ENCODE data around the gene NCOA3. TPM values are rescaled to one million over a fixed set of nuclear protein-coding genes. Genes with fewer than 3 reads are reported as not detected.

NCOA3 gene
- total and polyA plus RNA-seq, 10 of the 15 experiments (the other 5 are each of a cell fraction or from before 2014, with no cell fraction given): 16.9 to 96.2 (median 73.6) TPM

DNA sequence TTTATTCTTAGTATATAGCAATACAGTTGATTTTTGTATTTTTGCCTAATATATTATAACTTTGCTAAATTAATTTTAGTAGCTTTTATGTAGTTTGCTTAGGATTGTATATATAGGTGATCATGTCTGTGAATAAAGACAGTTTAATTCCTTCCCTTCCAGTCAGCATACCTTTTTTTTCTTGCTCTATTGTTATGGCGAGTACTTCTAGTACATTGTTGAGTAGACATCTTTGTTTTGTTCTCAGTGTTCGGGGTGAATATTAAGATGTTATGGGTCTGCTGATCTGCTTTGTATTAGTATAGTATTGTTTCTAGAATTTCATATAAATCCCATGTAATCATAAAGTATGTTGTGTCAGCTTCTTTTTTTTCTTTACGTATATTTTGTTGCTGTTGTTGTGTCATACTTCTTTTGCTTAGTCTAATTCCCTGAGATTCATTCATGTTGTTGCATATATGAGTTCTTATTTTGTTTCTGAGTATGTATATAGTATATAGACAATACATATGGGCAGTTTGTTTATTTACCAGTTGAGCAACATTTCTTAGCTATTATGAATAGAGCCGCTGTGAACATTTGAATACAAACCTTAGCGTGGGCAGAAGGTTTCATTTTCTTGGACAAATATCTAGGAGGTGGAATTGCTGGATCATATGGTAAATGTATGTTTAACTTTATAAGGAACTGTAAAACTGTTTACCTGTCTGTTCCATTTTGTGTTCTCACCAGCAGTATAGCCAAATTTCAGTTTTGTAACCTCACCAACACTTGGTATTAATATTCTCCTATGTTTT is 25.5 kb downstream of the NCOA3 start:
- FAIRE-seq: no peak

DNA sequence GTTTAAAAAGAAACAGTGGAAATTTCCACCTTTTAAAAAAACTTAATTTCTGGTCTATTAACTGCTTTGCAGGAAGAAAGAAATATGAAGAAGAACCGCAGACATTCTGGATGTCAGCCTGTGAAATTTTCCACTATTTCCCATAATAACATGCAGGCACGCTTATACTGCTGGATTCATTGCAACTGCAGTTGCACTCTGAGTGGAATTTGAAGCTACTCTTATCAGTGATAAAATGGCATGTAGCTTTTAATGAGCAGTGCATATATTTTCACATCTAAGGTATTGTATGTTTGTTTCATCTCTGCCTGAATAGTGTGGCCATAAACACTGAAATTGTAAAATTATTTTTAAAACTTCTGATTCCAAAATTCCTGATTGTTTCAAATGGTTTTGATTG is 28.2 kb downstream of the NCOA3 start:
- no TSS peak for BruUV-seq (replicated peaks)

More for the DNA sequence above, 25.5 kb downstream of the NCOA3 start:
- H3K9ac ChIP-seq (ENCODE audit: control insufficient read depth, insufficient read depth, low read length): no peak overlapping the region
- intact Hi-C loops (cut with micrococcal nuclease; ENCODE audit: unreplicated experiment) (no loop called here), in situ Hi-C loops (cut with MboI) (no loop called here)
- H2AFZ ChIP-seq (ENCODE audit: control insufficient read depth, low read depth, low read length): no peak overlapping the region
- 95% methylated on average over 5 of the region's 5 CpGs for whole genome bisulfite sequencing (ENCODE audit: insufficient coverage, insufficient replicate concordance, low lambda C conversion rate, missing lambda C conversion rate)
- H3K79me2 ChIP-seq (ENCODE audit: control insufficient read depth, insufficient read depth, low read length): peaks cover 78% of the 10 kb centered on the region
- H3K27ac ChIP-seq (ENCODE audit: control insufficient read depth, insufficient read depth): no peak overlapping the region
- peak in 1 of 2 experiments; percentile 76; a peak in 1 of 4 replicates for TF ChIP-seq ETV6 (conservative IDR thresholded peaks at IDR 0.05 in 1 of 2, IDR thresholded peaks at IDR 0.05 in 1 of 2; ENCODE audit: borderline replicate concordance in 1 of 2, low read depth in 1 of 2)
- no peak for TF ChIP-seq BACH1 (IDR thresholded peaks at IDR 0.05; ENCODE audit: borderline replicate concordance)
- peak; percentile 88 for TF ChIP-seq NFXL1 (IDR thresholded peaks at IDR 0.05; ENCODE audit: borderline replicate concordance)
- RAD21 ChIA-PET (ENCODE audit: unreplicated experiment): interaction anchor here (1.7 to 2.2 kb wide), 2 partner anchors 12 to 115 kb away, joined by 4 to 8 read pairs; no protein-coding TSS in a partner anchor
- ATAC-seq (no peak), DNase-seq (ENCODE audit: low read depth, low spot score) (no peak)
- POLR2A ChIA-PET: interaction anchor here (0.6 to 2.4 kb wide), 3 partner anchors 12 to 102 kb away, joined by 3 to 7 read pairs (median 6); no protein-coding TSS in a partner anchor
- peaks cover 9% of the 10 kb centered on the region for H3K4me1 ChIP-seq (ENCODE audit: control insufficient read depth, insufficient read depth, low read length)
- H4K20me1 ChIP-seq (ENCODE audit: control insufficient read depth, insufficient read depth): no peaks in the 10 kb centered on the region
- CTCF ChIA-PET: interaction anchor here (0.6 to 1.7 kb wide), 3 partner anchors 8 to 30 kb away, joined by 3 read pairs; no protein-coding TSS in a partner anchor
- SMC1A ChIA-PET (ENCODE audit: uncharacterized antibody, unreplicated experiment): interaction anchor here (0.8 to 3.4 kb wide), 6 partner anchors 12 to 94 kb away, joined by 3 to 18 read pairs (median 4); no protein-coding TSS in a partner anchor
- BruUV-seq (replicated peaks): TSS peak; percentile 7
- H3K27me3 ChIP-seq (replicated peaks in 1 of 2; ENCODE audit: control insufficient read depth in 2 of 2, insufficient read depth in 2 of 2, low read length in 1 of 2): no peaks in the 10 kb centered on the region
- no peak overlapping the region for H3K4me2 ChIP-seq (ENCODE audit: control insufficient read depth, insufficient read depth)
- H3K36me3 ChIP-seq (ENCODE audit: control insufficient read depth in 2 of 2, insufficient read depth in 2 of 2, low read length in 1 of 2): peaks cover 3 to 11% of the 10 kb centered on the region in 2 experiments; a peak in 3 of 4 replicates
- H3K4me3 ChIP-seq: no peak overlapping the region
- H3K9me3 ChIP-seq (replicated peaks; ENCODE audit: control insufficient read depth, insufficient read depth, low read length): peaks cover 12% of the 10 kb centered on the region

More for the DNA sequence above, 28.2 kb downstream of the NCOA3 start:
- Histone ChIP-seq H3K9ac (ENCODE audit: control insufficient read depth, insufficient read depth, low read length) (no peak overlapping the region), H4K20me1 (ENCODE audit: control insufficient read depth, insufficient read depth) (no peaks in the 10 kb centered on the region), H3K4me2 (ENCODE audit: control insufficient read depth, insufficient read depth) (no peak overlapping the region), H3K27me3 (replicated peaks in 1 of 2; ENCODE audit: control insufficient read depth in 2 of 2, insufficient read depth in 2 of 2, low read length in 1 of 2) (no peaks in the 10 kb centered on the region), H3K4me1 (ENCODE audit: control insufficient read depth, insufficient read depth, low read length) (peaks cover 17% of the 10 kb centered on the region), H3K4me3 (no peak overlapping the region), H2AFZ (ENCODE audit: control insufficient read depth, low read depth, low read length) (no peak overlapping the region), H3K79me2 (ENCODE audit: control insufficient read depth, insufficient read depth, low read length) (peaks cover 77% of the 10 kb centered on the region), H3K27ac (ENCODE audit: control insufficient read depth, insufficient read depth) (no peak overlapping the region), H3K36me3 (ENCODE audit: control insufficient read depth in 2 of 2, insufficient read depth in 2 of 2, low read length in 1 of 2) (peaks cover 0 to 14% of the 10 kb centered on the region in 2 experiments; a peak in 3 of 4 replicates), H3K9me3 (replicated peaks; ENCODE audit: control insufficient read depth, insufficient read depth, low read length) (no peaks in the 10 kb centered on the region; the same call in 1 of the 3 replicates)
- in situ Hi-C loops (cut with MboI) (no loop called here), intact Hi-C loops (cut with micrococcal nuclease; ENCODE audit: unreplicated experiment) (no loop called here)
- FAIRE-seq (no peak), DNase-seq (ENCODE audit: low read depth, low spot score) (no peak), ATAC-seq (no peak)
- ChIA-PET RAD21 (ENCODE audit: unreplicated experiment) (interaction anchor here (0.9 kb wide), 1 partner anchor 13 kb away, joined by 3 read pairs; no protein-coding TSS in a partner anchor), POLR2A (interaction anchor here (0.8 kb wide), 1 partner anchor 22 kb away, joined by 3 read pairs; no protein-coding TSS in a partner anchor), CTCF (interaction anchor here (0.6 to 1.1 kb wide), 4 partner anchors 66 to 258 kb away, joined by 3 read pairs; no protein-coding TSS in a partner anchor), SMC1A (ENCODE audit: uncharacterized antibody, unreplicated experiment) (interaction anchor here (0.6 to 3.4 kb wide), 4 partner anchors 9 to 57 kb away, joined by 3 to 18 read pairs (median 6); partner anchors contain the start of gene NCOA3)
- WGBS (ENCODE audit: insufficient coverage, insufficient replicate concordance, low lambda C conversion rate, missing lambda C conversion rate): 100% methylated on average over 2 of the region's 2 CpGs
- TF ChIP-seq TBL1XR1 (IDR thresholded peaks at IDR 0.05; ENCODE audit: low read depth, low read length) (no peak), ETV6 (conservative IDR thresholded peaks at IDR 0.05 in 1 of 2, IDR thresholded peaks at IDR 0.05 in 1 of 2; ENCODE audit: borderline replicate concordance in 1 of 2, low read depth in 1 of 2) (peak in 1 of 2 experiments; percentile 40; a peak in 2 of 4 replicates), SIN3A (IDR thresholded peaks at IDR 0.05; ENCODE audit: low read depth, low read length) (no peak), CEBPB (IDR thresholded peaks at IDR 0.05; ENCODE audit: borderline replicate concordance in 1 of 2, low read depth in 2 of 2, low read length in 2 of 2) (no peak), NFXL1 (IDR thresholded peaks at IDR 0.05; ENCODE audit: borderline replicate concordance) (peak; percentile 50; the same call in 1 of the 2 replicates)
- TF ChIP-seq, protein P1, sequence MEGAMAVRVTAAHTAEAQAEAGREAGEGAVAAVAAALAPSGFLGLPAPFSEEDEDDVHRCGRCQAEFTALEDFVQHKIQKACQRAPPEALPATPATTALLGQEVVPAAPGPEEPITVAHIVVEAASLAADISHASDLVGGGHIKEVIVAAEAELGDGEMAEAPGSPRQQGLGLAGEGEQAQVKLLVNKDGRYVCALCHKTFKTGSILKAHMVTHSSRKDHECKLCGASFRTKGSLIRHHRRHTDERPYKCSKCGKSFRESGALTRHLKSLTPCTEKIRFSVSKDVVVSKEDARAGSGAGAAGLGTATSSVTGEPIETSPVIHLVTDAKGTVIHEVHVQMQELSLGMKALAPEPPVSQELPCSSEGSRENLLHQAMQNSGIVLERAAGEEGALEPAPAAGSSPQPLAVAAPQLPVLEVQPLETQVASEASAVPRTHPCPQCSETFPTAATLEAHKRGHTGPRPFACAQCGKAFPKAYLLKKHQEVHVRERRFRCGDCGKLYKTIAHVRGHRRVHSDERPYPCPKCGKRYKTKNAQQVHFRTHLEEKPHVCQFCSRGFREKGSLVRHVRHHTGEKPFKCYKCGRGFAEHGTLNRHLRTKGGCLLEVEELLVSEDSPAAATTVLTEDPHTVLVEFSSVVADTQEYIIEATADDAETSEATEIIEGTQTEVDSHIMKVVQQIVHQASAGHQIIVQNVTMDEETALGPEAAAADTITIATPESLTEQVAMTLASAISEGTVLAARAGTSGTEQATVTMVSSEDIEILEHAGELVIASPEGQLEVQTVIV (IDR thresholded peaks at IDR 0.05; ENCODE audit: borderline replicate concordance, partially characterized antibody): no peak

All from GM12878 (cell line).